ENCODE data around the gene ISG15. TPM values are rescaled to one million over a fixed set of nuclear protein-coding genes. Genes with fewer than 3 reads are reported as not detected.

The ISG15 gene
- total RNA-seq, 4 donors from 2014 or later = 17.0 to 91.6 (median 40.1) TPM

DNA sequence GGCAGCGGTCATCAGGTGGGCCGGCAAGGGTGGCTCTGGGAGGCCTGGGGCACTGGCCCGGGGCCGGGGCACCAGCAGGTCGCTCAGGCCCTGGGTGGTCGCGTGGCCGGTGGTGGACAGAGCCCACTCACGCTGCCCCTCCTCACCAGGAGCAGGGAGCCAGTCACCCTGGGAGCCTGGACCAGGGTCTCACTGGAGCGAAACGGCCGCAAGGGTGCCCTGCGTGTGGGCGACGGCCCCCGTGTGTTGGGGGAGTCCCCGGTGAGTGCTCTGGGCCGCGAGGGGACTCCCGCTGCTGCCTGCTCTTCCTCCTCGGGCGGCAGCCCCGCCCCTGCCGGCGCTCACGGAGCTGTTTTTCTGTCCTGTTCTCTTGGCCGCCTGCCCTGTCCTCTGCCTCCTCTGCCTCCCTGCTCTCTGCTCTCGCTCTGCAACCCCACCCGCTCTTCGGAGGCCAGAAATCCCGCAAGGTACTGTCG lies 37.3 kb downstream of the ISG15 start:
- no peak for DNase-seq
- TF ChIP-seq, protein P1, sequence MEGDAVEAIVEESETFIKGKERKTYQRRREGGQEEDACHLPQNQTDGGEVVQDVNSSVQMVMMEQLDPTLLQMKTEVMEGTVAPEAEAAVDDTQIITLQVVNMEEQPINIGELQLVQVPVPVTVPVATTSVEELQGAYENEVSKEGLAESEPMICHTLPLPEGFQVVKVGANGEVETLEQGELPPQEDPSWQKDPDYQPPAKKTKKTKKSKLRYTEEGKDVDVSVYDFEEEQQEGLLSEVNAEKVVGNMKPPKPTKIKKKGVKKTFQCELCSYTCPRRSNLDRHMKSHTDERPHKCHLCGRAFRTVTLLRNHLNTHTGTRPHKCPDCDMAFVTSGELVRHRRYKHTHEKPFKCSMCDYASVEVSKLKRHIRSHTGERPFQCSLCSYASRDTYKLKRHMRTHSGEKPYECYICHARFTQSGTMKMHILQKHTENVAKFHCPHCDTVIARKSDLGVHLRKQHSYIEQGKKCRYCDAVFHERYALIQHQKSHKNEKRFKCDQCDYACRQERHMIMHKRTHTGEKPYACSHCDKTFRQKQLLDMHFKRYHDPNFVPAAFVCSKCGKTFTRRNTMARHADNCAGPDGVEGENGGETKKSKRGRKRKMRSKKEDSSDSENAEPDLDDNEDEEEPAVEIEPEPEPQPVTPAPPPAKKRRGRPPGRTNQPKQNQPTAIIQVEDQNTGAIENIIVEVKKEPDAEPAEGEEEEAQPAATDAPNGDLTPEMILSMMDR (IDR thresholded peaks at IDR 0.05) = no peak
- TF ChIP-seq POLR2A (IDR thresholded peaks at IDR 0.05) = no peak
- Histone ChIP-seq H3K4me3 (no peak overlapping the region), H3K4me1 (no peaks in the 10 kb centered on the region), H3K27me3 (no peaks in the 10 kb centered on the region), H3K9me3 (no peaks in the 10 kb centered on the region), H3K36me3 (peaks cover 0 to 58% (median 0%) of the 10 kb centered on the region in 3 donors), H3K27ac (no peak overlapping the region)

DNA sequence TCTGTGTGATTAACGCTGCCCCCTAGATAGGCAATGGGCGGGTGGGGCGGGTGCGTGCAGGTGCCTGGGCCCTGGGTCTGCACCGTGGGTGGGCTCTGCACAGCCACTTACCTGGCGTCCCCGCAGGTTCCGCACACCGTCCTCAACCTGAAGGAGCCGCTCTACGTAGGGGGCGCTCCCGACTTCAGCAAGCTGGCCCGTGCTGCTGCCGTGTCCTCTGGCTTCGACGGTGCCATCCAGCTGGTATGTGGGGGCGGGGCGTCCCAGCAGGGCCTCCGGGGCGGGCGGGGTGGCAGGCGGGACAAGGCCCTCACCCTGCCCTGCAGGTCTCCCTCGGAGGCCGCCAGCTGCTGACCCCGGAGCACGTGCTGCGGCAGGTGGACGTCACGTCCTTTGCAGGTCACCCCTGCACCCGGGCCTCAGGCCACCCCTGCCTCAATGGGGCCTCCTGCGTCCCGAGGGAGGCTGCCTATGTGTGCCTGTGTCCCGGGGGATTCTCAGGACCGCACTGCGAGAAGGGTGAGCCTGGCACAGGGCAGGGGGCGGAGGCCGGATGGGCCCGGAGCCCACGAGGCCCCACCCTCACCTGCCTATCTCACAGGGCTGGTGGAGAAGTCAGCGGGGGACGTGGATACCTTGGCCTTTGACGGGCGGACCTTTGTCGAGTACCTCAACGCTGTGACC lies 38.0 kb downstream of the ISG15 start:
- no peak for TF ChIP-seq POLR2A (IDR thresholded peaks at IDR 0.05)
- TF ChIP-seq, protein P1 (IDR thresholded peaks at IDR 0.05) = no peak
- Histone ChIP-seq H3K27ac (no peak overlapping the region), H3K27me3 (no peaks in the 10 kb centered on the region), H3K36me3 (peaks cover 0 to 56% (median 0%) of the 10 kb centered on the region in 3 donors), H3K4me3 (no peak overlapping the region), H3K9me3 (no peaks in the 10 kb centered on the region), H3K4me1 (no peaks in the 10 kb centered on the region)
- no peak for DNase-seq

DNA sequence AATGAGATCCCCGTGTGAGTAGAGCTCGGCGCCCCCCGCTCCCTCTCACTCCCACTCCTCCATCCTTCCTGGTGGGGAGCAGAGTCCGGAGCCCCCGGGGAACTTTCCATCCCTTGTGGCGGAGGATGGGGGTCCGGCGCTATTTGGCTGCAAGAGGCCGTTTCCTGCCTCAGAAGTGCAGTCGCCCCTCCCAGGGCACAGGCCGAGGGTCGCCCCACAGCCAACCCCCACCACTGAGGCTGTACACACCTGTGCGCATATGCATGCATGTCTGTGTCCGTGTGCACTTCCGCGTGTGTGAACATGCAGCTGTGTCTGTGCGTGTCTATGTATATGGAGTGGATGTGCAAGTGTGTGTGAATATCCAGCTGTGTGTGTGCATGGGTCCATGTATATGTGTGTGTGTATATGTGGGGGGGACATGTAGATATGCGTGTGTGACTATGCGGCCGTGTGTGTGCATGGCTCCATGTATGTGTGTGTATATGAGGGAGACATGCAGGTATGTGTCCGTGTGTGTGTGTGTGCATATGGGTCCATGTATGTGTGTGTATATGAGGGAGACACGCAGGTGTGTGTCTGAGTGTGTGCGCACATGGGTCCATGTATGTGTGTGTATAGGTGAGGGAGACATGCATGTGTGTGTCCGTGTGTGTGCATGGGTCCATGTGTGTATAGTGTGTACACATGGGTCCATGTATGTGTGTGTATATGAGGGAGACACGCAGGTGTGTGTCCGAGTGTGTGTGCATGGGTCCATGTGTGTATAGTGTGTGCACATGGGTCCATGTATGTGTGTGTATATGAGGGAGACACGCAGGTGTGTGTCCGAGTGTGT lies 38.9 kb downstream of the ISG15 start:
- no peak for TF ChIP-seq POLR2A (IDR thresholded peaks at IDR 0.05)
- TF ChIP-seq, protein P1 (IDR thresholded peaks at IDR 0.05) = no peak
- no peaks in the 10 kb centered on the region for H3K27me3 ChIP-seq

DNA sequence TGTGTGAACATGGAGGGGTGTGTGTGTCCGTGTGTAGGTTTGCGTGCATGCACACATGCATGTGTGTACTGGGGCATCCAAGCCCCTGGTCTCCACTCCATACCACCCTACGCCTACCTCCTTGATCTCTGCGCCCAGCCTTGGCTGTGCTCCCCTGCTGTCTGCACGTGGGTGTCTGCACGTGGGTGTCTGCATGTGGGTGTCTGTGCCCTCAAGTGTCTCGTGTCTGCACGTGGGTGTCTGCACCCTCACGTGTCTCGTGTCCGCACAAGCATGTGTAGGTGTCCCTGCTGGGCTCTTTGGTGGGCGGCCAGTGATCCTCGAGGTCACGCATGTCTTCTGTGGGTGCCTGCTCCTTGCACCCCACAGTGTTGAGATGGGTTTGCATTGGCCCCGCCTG lies 39.7 kb downstream of the ISG15 start:
- no peak overlapping the region for H3K27ac ChIP-seq
- no peaks in the 10 kb centered on the region for H3K4me1 ChIP-seq
- TF ChIP-seq, protein P1 (IDR thresholded peaks at IDR 0.05) = no peak
- DNase-seq = no peak
- H3K36me3 ChIP-seq = peaks cover 0 to 44% (median 0%) of the 10 kb centered on the region in 3 donors
- no peak overlapping the region for H3K4me3 ChIP-seq
- H3K27me3 ChIP-seq = no peaks in the 10 kb centered on the region
- H3K9me3 ChIP-seq = no peaks in the 10 kb centered on the region

More for the DNA sequence above, 38.9 kb downstream of the ISG15 start:
- Histone ChIP-seq H3K9me3 (no peaks in the 10 kb centered on the region), H3K4me3 (no peak overlapping the region), H3K36me3 (peaks cover 0 to 48% (median 0%) of the 10 kb centered on the region in 3 donors), H3K4me1 (no peaks in the 10 kb centered on the region), H3K27ac (no peak overlapping the region)
- DNase-seq = no peak

DNA sequence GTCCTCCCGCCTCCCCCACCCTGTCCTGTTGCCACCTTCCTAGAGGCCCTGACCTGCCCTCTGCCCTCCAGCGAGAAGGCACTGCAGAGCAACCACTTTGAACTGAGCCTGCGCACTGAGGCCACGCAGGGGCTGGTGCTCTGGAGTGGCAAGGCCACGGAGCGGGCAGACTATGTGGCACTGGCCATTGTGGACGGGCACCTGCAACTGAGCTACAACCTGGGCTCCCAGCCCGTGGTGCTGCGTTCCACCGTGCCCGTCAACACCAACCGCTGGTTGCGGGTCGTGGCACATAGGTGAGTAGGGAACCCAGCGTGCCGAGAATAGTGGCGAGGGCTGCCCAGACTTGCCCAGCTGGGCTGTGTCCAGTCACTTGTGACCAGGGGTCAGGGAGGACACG lies 40.4 kb downstream of the ISG15 start:
- no peak for TF ChIP-seq POLR2A (IDR thresholded peaks at IDR 0.05)
- TF ChIP-seq, protein P1 (IDR thresholded peaks at IDR 0.05) = no peak

More for the DNA sequence above, 40.4 kb downstream of the ISG15 start:
- H3K36me3 ChIP-seq = peaks cover 0 to 44% (median 0%) of the 10 kb centered on the region in 3 donors
- DNase-seq = no peak
- H3K9me3 ChIP-seq = no peaks in the 10 kb centered on the region
- H3K4me1 ChIP-seq = peaks cover 0 to 3% (median 2%) of the 10 kb centered on the region in 4 donors
- H3K27me3 ChIP-seq = peaks cover 0 to 5% of the 10 kb centered on the region in 2 donors
- no peak overlapping the region for H3K4me3 ChIP-seq
- no peak overlapping the region for H3K27ac ChIP-seq

Data from Peyer's patch (tissue), 4 donors.